Measurements from ENCODE around the gene TNFRSF1B.

The TNFRSF1B gene

DNA sequence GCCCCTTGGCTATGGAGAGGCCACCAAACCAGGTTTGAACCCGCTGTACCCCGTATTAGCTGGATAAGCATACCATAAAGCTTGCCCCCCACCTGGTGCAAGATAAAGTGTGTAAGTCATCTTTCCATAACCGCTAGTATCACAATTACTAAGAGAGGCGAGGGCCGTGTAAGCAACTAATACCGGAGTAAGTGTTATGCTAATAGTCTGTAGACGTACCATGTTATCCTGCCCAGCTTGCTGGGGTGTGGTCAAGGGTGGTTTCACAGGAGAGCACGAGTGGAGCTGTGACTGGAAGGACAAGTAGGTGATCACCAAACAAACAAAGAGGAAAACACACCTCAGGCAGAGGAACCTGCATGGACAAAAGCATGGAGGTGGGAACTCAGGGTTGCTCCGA, 3.6 kb upstream of the TNFRSF1B start:
- no peak overlapping the region for H3K9ac ChIP-seq (ENCODE audit: low read length)
- H3K4me3 ChIP-seq (ENCODE audit: low read depth in 1 of 2, low read length in 2 of 2) = no peak overlapping the region
- H3K27me3 ChIP-seq (ENCODE audit: control insufficient read depth in 1 of 2, insufficient read depth in 2 of 2, low read length in 2 of 2) = peaks cover 0 to 11% of the 10 kb centered on the region in 2 donors
- H3K9me3 ChIP-seq (ENCODE audit: low read length) = no peaks in the 10 kb centered on the region
- H3K27ac ChIP-seq (ENCODE audit: low read depth, low read length) = no peak overlapping the region
- H3K4me1 ChIP-seq (ENCODE audit: insufficient read depth, low read length) = peaks cover 9% of the 10 kb centered on the region
- no peaks in the 10 kb centered on the region for H3K36me3 ChIP-seq (ENCODE audit: insufficient read depth, low read length)

DNA sequence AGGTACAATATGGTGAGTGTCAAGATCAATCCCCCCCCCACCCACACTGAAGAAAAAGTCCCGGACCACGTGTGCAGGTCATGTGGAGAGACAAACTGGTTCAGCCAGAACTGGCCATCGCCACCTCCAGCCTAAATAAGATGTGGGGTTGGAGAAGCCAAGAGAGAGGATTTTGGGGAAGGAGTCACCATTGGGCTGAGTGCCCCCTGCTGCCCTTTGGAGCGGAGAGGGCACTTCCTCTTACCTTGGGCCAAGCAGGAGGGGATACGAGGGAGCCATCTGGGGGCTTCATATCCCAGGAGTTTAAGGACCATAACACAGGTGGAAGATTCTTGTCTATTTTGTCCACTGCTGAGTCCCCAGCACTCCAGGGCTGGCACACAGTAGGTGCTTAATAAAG, 2.6 kb upstream of the TNFRSF1B start:
- no peak overlapping the region for H3K4me3 ChIP-seq (ENCODE audit: low read depth in 1 of 2, low read length in 2 of 2)
- H3K4me1 ChIP-seq (ENCODE audit: insufficient read depth, low read length) = peaks cover 14% of the 10 kb centered on the region
- no peak overlapping the region for H3K27ac ChIP-seq (ENCODE audit: low read depth, low read length)
- no peak overlapping the region for H3K9ac ChIP-seq (ENCODE audit: low read length)
- peaks cover 0 to 11% of the 10 kb centered on the region in 2 donors for H3K27me3 ChIP-seq (ENCODE audit: control insufficient read depth in 1 of 2, insufficient read depth in 2 of 2, low read length in 2 of 2)
- H3K36me3 ChIP-seq (ENCODE audit: insufficient read depth, low read length) = no peaks in the 10 kb centered on the region
- H3K9me3 ChIP-seq (ENCODE audit: low read length) = no peaks in the 10 kb centered on the region

DNA sequence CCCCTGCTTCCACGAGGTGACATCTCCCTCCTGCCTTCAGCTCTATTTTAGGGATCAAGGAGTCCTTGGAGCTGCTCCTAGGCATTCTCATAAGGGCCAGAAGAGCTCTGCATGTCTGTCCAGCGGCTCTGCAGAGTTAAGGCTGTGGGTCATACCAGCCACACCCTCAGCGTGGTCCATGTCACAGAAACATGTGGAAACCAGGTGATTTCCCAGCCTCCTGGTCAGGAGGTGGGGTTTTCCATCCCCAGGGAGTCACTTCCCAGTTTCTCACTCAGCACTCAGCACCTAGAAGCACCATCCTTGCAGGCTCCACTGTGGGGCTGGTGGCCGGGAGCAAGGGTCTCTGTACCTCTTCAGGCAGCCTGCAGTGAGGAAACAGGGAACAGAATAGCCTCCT, 1.4 kb upstream of the TNFRSF1B start:
- Histone ChIP-seq H3K36me3 (ENCODE audit: insufficient read depth, low read length) (no peaks in the 10 kb centered on the region), H3K27me3 (ENCODE audit: control insufficient read depth in 1 of 2, insufficient read depth in 2 of 2, low read length in 2 of 2) (peaks cover 0 to 11% of the 10 kb centered on the region in 2 donors)

DNA sequence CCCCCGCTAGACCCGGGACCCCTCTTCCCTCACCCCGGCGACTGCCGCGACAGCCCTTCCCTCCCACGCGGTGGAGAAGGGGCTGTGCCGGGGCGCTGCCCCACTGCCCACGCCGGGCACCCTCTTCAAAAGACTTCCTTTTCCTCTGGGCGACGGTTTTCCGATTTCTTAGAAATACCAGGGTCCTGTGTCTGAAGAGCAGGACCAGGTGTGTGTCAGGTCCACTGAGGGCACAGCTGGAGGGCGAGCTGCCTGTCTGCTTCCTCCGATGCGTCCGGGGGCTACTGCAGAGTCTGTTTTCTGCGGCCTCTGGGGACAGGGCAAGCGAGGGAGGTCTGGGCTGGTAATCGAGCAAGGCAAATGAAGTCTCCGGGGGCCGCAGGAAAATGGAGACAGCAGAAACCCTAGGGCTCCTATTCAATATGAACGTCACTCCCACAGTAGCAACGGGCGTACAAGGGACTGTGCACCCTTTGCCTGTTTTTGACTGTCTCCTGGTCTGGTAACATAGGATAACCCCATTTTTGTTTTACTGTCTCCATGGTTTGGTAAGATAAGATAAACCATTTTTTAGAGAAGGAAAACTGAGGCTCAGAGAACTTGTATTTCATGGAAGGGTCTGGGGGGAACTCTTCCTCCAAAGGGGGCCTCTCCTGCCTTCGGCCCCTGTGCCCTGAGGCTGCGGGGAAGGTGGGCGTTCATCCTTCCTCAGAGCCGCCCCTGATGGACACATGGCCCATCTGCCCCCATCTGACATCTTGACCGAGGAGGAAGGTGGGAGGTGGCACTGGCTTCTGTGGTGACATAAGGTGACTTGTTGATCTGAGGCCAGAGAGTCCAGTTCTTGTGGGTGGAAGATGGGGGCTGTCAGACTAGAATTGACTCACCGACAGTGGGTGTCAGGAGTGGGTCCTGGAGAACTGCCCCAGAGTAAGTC, 970 bp downstream of the TNFRSF1B start:
- peaks cover 0 to 11% of the 10 kb centered on the region in 2 donors for H3K27me3 ChIP-seq (ENCODE audit: control insufficient read depth in 1 of 2, insufficient read depth in 2 of 2, low read length in 2 of 2)
- H3K27ac ChIP-seq (ENCODE audit: low read depth, low read length) = peak overlapping the region; percentile 49
- H3K4me3 ChIP-seq (ENCODE audit: low read depth in 1 of 2, low read length in 2 of 2) = peak overlapping the region; percentile 45 to 65
- H3K9ac ChIP-seq (ENCODE audit: low read length) = peak overlapping the region; percentile 61
- no peaks in the 10 kb centered on the region for H3K9me3 ChIP-seq (ENCODE audit: low read length)
- no peaks in the 10 kb centered on the region for H3K36me3 ChIP-seq (ENCODE audit: insufficient read depth, low read length)
- peaks cover 6% of the 10 kb centered on the region for H3K4me1 ChIP-seq (ENCODE audit: insufficient read depth, low read length)

More for the DNA sequence above, 1.4 kb upstream of the TNFRSF1B start:
- Histone ChIP-seq H3K27ac (ENCODE audit: low read depth, low read length) (no peak overlapping the region), H3K9ac (ENCODE audit: low read length) (no peak overlapping the region), H3K4me3 (ENCODE audit: low read depth in 1 of 2, low read length in 2 of 2) (no peak overlapping the region), H3K9me3 (ENCODE audit: low read length) (no peaks in the 10 kb centered on the region), H3K4me1 (ENCODE audit: insufficient read depth, low read length) (peaks cover 14% of the 10 kb centered on the region)

DNA sequence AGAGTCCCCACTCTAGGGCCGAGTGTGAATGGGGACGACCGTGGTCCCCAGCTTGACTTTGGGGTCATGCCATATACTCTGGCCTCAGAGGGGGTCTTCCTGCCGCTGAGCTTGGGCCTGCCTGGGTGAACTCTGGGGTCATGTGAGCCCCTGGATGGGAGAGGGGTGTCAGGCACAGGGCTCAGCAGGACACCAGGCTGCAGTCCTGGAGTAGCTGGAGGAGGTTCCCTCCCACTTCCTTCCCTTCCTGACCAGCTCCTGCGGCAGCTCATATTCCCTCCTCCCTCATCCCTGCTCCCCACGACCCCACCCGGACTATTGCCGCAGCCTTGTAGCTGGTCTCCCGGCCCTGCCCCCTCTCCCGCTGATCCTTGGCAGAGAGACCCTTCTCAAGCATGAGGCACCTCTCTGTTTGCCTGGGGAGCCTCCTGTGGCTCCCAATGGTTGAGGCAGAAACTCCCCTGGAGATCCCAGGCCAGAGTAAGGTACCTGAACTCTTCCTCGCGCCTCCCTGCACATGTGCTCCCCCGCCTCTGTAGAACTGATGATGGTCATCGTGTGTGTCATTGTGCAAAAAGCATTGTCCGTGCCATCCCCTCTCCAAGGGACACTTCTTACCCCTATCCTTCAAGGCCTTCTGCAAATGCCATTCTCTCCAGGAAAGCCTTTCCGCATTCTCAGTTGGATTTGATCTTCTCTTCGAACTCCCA, 1.8 kb downstream of the TNFRSF1B start:
- Histone ChIP-seq H3K4me1 (ENCODE audit: insufficient read depth, low read length) (peaks cover 13% of the 10 kb centered on the region), H3K4me3 (ENCODE audit: low read depth in 1 of 2, low read length in 2 of 2) (peak overlapping the region; percentile 45 to 65), H3K9me3 (ENCODE audit: low read length) (no peaks in the 10 kb centered on the region), H3K9ac (ENCODE audit: low read length) (no peak overlapping the region), H3K36me3 (ENCODE audit: insufficient read depth, low read length) (no peaks in the 10 kb centered on the region), H3K27me3 (ENCODE audit: control insufficient read depth in 1 of 2, insufficient read depth in 2 of 2, low read length in 2 of 2) (peaks cover 0 to 11% of the 10 kb centered on the region in 2 donors), H3K27ac (ENCODE audit: low read depth, low read length) (peak overlapping the region; percentile 49)

DNA sequence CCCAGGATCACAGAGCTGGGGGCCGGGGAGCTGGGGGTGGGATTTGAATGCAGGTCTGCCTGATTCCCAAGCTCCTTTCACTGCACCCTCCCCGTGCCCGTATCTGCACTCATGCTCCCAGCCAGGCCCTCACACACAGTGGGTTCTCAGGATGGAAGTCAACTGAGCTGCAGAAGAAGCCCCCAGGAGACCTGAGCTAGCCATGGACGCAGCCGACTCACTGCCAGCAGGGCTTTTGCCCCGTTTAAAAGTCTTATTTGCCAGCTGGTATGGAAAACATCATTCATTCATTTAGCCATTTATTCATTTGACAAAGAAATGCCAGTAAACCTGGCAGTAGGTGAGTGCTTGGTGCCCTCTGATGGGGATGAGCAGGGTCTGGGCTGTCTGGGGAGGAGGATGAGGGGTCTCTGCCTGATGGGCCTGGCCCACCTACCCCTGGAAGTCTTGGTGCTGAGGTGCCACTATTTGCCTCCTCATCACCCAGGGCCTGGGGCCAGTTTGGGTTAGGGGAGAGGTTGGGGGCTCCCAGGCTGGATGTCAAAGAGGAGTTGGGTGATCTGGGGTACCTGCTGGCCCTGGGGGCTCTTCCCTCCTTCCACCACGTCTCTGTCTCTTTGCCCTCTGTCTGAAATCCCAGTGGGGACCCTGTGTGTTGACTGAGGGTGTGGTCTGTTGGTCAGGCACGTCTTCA, 2.8 kb downstream of the TNFRSF1B start:
- Histone ChIP-seq H3K27me3 (ENCODE audit: control insufficient read depth in 1 of 2, insufficient read depth in 2 of 2, low read length in 2 of 2) (peaks cover 0 to 11% of the 10 kb centered on the region in 2 donors), H3K4me3 (ENCODE audit: low read depth in 1 of 2, low read length in 2 of 2) (no peak overlapping the region), H3K9me3 (ENCODE audit: low read length) (no peaks in the 10 kb centered on the region), H3K9ac (ENCODE audit: low read length) (no peak overlapping the region), H3K4me1 (ENCODE audit: insufficient read depth, low read length) (peaks cover 17% of the 10 kb centered on the region), H3K27ac (ENCODE audit: low read depth, low read length) (no peak overlapping the region), H3K36me3 (ENCODE audit: insufficient read depth, low read length) (no peaks in the 10 kb centered on the region)

DNA sequence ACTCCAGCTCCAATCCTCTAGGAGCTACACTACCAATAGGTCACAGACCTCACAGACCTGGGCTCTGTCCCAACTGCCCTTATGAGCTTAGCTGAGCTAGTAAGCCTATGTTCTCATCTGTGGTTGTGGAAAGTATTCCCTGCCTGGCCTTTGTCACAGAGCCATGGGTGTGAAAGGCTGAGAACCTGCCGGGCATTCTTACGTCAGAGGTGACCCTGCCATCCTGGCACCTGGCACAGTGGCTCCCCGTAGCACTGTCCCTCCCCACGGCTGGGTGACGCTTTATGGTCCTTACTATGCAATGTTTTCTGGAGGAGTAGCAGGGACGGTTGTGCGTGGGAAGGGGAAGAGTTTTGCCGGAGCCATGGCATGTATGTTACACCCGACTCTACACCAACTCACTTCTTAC, 3.5 kb downstream of the TNFRSF1B start:
- Histone ChIP-seq H3K36me3 (ENCODE audit: insufficient read depth, low read length) (no peaks in the 10 kb centered on the region), H3K27ac (ENCODE audit: low read depth, low read length) (no peak overlapping the region), H3K9me3 (ENCODE audit: low read length) (no peaks in the 10 kb centered on the region), H3K9ac (ENCODE audit: low read length) (no peak overlapping the region), H3K4me1 (ENCODE audit: insufficient read depth, low read length) (peaks cover 23% of the 10 kb centered on the region), H3K4me3 (ENCODE audit: low read depth in 1 of 2, low read length in 2 of 2) (no peak overlapping the region), H3K27me3 (ENCODE audit: control insufficient read depth in 1 of 2, insufficient read depth in 2 of 2, low read length in 2 of 2) (peaks cover 0 to 11% of the 10 kb centered on the region in 2 donors)

DNA sequence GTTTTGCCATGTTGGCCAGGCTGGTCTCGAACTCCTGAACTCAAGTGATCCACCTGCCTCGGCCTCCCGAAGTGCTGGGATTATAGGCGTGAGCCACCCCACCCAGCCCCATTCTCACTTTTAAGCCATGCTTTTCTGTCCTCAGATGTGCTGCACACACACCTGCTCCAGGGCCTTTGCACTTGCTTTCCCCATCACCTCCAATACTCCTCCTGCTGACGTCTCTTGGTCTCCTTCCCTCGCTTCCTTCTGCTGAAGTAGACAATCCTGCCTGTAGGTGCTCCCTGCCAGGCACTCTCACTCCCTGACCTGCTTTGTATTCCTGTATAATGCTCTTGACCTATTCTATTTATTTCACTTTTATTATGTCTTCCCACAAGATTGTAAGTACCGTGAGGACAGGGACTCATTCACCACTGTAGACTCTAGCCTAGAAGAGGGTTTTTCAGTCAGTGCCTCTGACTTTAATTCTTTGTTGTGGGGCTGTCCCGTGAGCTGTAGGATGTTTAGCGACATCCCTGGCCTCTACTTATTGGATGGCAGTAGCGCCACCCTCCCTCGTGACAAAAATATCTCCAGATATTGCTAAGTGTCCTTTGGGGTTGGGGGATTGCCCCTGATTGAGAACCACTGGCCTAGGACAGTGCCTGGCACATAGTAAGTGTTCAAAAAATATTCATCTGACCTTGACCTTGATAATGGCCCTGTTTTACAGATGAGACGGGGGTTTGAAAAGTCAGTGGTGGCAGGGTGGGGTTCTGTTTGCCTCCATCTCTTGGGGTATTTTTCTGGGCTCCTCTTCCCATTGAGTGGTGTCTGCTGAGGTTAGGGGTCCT, 4.6 kb downstream of the TNFRSF1B start:
- H3K4me3 ChIP-seq (ENCODE audit: low read depth in 1 of 2, low read length in 2 of 2) = no peak overlapping the region
- H3K36me3 ChIP-seq (ENCODE audit: insufficient read depth, low read length) = no peaks in the 10 kb centered on the region
- no peak overlapping the region for H3K27ac ChIP-seq (ENCODE audit: low read depth, low read length)
- peaks cover 0 to 11% of the 10 kb centered on the region in 2 donors for H3K27me3 ChIP-seq (ENCODE audit: control insufficient read depth in 1 of 2, insufficient read depth in 2 of 2, low read length in 2 of 2)
- no peak overlapping the region for H3K9ac ChIP-seq (ENCODE audit: low read length)
- H3K4me1 ChIP-seq (ENCODE audit: insufficient read depth, low read length) = peaks cover 24% of the 10 kb centered on the region
- no peaks in the 10 kb centered on the region for H3K9me3 ChIP-seq (ENCODE audit: low read length)

DNA sequence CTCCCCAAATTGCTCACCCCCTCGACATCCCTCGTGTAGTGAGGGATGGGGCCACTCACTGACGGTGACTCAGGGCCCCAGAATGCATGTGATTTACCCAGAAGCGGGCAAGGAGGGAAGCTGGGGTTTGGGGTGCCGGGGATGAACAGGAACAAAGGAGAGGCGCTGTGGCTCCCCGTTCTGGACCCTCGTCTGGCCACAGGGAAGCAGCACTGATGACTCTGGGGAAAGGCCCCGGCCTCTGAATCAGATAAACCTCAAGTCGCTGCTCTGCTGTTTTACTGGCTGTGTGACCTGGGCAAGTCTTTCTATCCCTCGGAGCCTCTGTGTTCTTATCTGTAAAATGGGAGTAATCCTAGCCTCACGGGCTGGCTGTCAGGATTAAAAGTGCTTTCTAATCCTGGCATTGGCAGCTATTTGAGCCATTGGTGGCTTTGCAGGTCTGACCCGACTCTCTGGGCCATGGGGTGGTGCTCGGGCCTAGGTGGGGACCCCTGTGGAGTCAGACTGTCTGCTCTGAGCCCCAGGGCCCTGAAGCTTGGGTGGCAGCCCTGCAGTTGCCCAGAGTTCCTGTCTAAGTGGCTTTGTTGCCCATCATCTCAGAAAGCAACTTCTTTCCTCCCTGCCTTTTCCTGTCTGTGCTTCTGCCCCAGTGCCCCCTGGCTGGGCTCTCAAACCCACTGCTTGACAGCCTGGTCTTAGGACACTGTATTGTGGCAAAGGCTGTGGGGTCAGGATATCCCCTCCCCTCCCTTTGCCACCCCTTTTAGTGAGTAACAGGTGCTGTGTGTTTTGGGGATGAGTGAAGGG, 5.5 kb downstream of the TNFRSF1B start:
- H3K4me1 ChIP-seq (ENCODE audit: insufficient read depth, low read length) = peaks cover 24% of the 10 kb centered on the region

DNA sequence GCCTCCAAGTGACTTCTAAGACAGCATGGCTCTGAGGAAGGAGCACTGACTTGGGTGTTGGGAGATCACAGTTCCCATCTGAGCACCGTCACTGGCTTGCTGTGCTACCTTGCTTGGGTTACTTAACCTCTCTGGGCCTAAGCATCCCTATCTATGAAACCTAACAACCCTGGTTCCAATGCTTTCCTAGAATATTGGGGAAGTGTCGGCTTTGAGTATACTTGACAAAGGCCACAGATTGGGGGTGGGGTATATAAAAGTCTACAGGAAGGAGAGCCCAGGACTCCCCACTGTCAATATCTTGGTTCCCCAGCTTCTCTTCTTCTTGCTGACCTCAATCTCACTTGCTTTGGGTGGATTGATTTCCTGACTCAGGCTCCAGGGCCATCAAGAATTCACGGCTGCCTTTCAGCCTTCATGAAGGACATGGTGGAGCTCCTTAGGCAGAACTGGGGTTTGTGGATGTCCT, 6.3 kb downstream of the TNFRSF1B start:
- H3K27ac ChIP-seq (ENCODE audit: low read depth, low read length) = peak overlapping the region; percentile 14
- H3K4me1 ChIP-seq (ENCODE audit: insufficient read depth, low read length) = peaks cover 30% of the 10 kb centered on the region
- H3K27me3 ChIP-seq (ENCODE audit: control insufficient read depth in 1 of 2, insufficient read depth in 2 of 2, low read length in 2 of 2) = no peaks in the 10 kb centered on the region
- no peak overlapping the region for H3K9ac ChIP-seq (ENCODE audit: low read length)
- no peaks in the 10 kb centered on the region for H3K9me3 ChIP-seq (ENCODE audit: low read length)
- no peak overlapping the region for H3K4me3 ChIP-seq (ENCODE audit: low read depth in 1 of 2, low read length in 2 of 2)
- no peaks in the 10 kb centered on the region for H3K36me3 ChIP-seq (ENCODE audit: insufficient read depth, low read length)

More for the DNA sequence above, 5.5 kb downstream of the TNFRSF1B start:
- H3K9me3 ChIP-seq (ENCODE audit: low read length) = no peaks in the 10 kb centered on the region
- H3K27ac ChIP-seq (ENCODE audit: low read depth, low read length) = peak overlapping the region; percentile 17
- H3K9ac ChIP-seq (ENCODE audit: low read length) = no peak overlapping the region
- H3K27me3 ChIP-seq (ENCODE audit: control insufficient read depth in 1 of 2, insufficient read depth in 2 of 2, low read length in 2 of 2) = peaks cover 0 to 5% of the 10 kb centered on the region in 2 donors
- H3K36me3 ChIP-seq (ENCODE audit: insufficient read depth, low read length) = no peaks in the 10 kb centered on the region
- H3K4me3 ChIP-seq (ENCODE audit: low read depth in 1 of 2, low read length in 2 of 2) = no peak overlapping the region
